ENCODE measurements around the gene HUWE1.
"Not testable (repeated sequence)": the region's sequence is repeated elsewhere in the genome, so short reads cannot be mapped to it uniquely, and the experiment has no call there.

HUWE1 gene

GRCh38 chrX:53606456-53606855 lies 80.1 kb downstream of the HUWE1 start:
- no peak for DNase-seq (ENCODE audit: low read depth)

GRCh38 chrX:53605004-53605403 lies 81.5 kb downstream of the HUWE1 start:
- DNase-seq (ENCODE audit: low read depth): no peak

- DNase-seq (ENCODE audit: low read depth): no peak
These were observed 86.6 kb downstream of the HUWE1 start for GRCh38 chrX:53599781-53600396.

GRCh38 chrX:53598169-53598568 lies 88.3 kb downstream of the HUWE1 start:
- no peak for DNase-seq (ENCODE audit: low read depth)

GRCh38 chrX:53595266-53595810 lies 91.2 kb downstream of the HUWE1 start:
- DNase-seq (ENCODE audit: low read depth): no peak

GRCh38 chrX:53594354-53594753 lies 92.2 kb downstream of the HUWE1 start:
- DNase-seq (ENCODE audit: low read depth): no peak

GRCh38 chrX:53587795-53588420 lies 98.6 kb downstream of the HUWE1 start:
- DNase-seq (ENCODE audit: low read depth): no peak

GRCh38 chrX:53584891-53585290 lies 101.6 kb downstream of the HUWE1 start:
- no peak for DNase-seq (ENCODE audit: low read depth)

GRCh38 chrX:53583571-53583970 lies 102.9 kb downstream of the HUWE1 start:
- no peak for DNase-seq (ENCODE audit: low read depth)

- DNase-seq (ENCODE audit: low read depth): no peak
These were observed 105.6 kb downstream of the HUWE1 start for GRCh38 chrX:53580742-53581504.

GRCh38 chrX:53571494-53571893 lies 115.0 kb downstream of the HUWE1 start:
- DNase-seq (ENCODE audit: low read depth): no peak

- DNase-seq (ENCODE audit: low read depth): no peak
These were observed 123.2 kb downstream of the HUWE1 start for GRCh38 chrX:53563324-53563723.

- no peak for DNase-seq (ENCODE audit: low read depth)
These were observed 124.6 kb downstream of the HUWE1 start for GRCh38 chrX:53561912-53562311.

GRCh38 chrX:53558646-53559045 lies 127.9 kb downstream of the HUWE1 start:
- DNase-seq (ENCODE audit: low read depth): no peak

- no peak for DNase-seq (ENCODE audit: low read depth)
These were observed 129.7 kb downstream of the HUWE1 start for GRCh38 chrX:53556868-53557267.

GRCh38 chrX:53550756-53551463 lies 135.6 kb downstream of the HUWE1 start:
- DNase-seq (ENCODE audit: low read depth): no peak

GRCh38 chrX:53547668-53548067 lies 138.9 kb downstream of the HUWE1 start:
- no peak for DNase-seq (ENCODE audit: low read depth)

GRCh38 chrX:53544936-53545335 lies 141.6 kb downstream of the HUWE1 start:
- DNase-seq (ENCODE audit: low read depth): no peak

- DNase-seq (ENCODE audit: low read depth): no peak
These were observed 147.7 kb downstream of the HUWE1 start for GRCh38 chrX:53538781-53539180.

GRCh38 chrX:53531255-53531966 lies 155.1 kb downstream of the HUWE1 start:
- DNase-seq (ENCODE audit: low read depth): not testable (repeated sequence)

- DNase-seq (ENCODE audit: low read depth): no peak
These were observed 159.5 kb downstream of the HUWE1 start for GRCh38 chrX:53526999-53527398.

GRCh38 chrX:53511322-53511721 lies 175.2 kb downstream of the HUWE1 start:
- no peak for DNase-seq (ENCODE audit: low read depth)

Measured in stimulated activated CD8-positive, alpha-beta memory T cell treated with anti-CD3 and anti-CD28 coated beads, Interleukin-7, amount 100 ng/mL, for 24 hours (primary cell).